ENCODE data around the gene PSD4.

PSD4 gene

DNA sequence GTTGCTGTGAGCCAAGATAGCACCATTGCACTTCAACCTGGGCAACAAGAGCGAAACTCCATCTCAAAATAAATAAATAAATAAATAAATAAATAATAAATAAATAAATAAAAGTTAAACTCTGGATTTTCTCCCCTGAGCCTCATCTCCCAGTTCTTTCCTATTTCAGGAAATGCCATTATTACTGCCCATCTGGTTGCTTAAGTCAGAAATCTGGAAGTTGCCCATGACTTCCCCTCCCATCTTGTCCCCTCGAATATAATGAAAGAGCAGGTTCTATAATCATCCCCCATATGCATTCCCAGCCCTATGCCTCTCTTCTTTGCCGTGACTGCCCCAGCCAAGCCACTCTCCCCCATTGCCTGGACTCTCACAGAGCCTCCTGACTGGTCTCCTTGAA lies 4.2 kb upstream of the PSD4 start:
- no peak for DNase-seq

DNA sequence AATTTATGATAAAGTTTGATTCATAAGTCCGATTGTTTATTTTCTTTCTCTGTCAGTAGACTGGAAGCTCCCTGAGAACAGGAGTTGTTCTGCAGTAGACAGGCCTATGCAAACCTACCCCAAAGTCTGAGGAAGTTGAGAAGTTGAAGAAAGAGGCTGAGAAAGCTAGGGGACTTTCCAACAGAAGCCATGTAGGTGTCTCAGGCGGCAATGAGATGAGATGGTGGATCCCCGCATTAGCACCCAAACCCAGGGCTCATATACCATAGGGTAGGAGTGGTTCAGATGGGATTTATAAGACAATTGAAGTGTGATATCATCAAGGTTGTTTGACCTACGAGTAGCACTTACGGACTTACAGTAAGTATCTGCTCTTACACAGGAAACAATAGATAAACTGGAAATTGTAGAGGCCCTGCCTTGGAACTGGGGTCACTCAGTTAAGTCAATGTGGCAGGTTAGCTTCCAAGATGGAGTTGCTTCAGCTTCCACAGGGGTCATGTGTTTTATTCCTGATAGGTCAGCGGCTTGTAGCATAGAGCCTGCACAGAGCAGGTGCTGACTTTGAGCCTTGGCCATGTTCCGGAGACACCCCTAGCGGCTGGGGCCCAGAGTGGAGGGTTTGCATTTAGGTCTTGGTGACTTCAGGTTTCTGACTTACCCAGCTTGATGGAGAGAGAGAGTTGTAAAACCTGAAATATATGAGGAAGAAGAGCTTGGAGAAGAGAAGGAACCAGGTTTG lies 2.3 kb upstream of the PSD4 start:
- DNase-seq: no peak

DNA sequence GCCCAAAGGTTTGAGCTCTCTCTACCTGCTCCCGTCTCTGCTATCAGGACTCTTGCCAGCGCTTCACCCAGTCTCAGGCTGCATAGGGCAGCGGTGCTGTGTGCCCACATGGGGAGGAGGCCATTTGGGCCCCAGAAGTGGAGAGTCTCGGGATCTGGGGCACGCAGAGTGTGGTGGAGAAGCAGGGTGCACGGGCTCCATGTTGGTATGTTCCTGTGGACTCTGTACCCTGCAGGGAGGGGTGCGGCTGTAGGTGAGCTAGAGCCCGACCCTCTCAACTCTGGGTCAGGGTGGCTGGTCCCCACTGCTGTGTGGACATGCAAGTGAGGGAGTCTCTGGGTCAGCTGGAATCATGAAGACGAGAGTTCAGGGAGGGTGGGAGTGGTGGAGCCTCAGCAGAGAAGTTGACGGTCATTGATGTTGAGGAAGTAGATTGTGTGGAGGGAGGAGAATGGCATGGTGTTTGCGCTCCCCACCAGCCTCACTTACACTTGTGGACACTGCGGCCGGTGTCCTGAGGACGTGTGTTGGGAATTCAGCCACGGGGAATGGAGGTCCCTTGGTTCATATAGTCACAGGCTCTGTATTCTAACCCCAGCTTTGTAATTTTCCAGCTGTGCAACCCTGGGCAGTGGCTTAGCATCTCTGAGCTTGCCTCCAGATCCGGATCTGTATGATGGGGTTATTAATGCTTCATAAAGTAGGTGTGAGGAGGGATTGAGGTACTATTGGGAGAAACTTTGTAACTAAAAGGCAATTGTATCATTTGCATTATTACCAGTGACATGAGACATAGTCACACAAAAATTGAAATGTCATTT lies 840 bp upstream of the PSD4 start:
- DNase-seq: no peak

DNA sequence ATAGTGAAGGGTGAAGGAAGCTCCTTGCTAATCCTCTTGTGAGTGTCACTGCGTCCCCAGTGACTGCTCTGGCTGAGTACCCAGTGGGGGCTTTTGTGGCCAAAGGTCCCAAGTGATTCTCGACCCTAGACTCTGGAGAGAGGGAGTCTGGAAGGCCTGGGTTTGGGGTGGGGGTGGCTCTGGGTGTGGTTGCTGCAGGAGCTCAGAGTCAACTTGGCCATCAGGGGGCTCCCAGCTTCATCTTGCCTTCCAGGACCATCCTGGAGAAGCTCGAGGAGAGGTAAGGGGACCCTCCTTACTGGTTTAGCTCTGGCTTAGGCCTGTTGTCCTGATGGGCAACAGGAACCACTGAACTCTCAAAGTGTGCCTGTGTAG lies 592 bp downstream of the PSD4 start:
- no peak for DNase-seq

DNA sequence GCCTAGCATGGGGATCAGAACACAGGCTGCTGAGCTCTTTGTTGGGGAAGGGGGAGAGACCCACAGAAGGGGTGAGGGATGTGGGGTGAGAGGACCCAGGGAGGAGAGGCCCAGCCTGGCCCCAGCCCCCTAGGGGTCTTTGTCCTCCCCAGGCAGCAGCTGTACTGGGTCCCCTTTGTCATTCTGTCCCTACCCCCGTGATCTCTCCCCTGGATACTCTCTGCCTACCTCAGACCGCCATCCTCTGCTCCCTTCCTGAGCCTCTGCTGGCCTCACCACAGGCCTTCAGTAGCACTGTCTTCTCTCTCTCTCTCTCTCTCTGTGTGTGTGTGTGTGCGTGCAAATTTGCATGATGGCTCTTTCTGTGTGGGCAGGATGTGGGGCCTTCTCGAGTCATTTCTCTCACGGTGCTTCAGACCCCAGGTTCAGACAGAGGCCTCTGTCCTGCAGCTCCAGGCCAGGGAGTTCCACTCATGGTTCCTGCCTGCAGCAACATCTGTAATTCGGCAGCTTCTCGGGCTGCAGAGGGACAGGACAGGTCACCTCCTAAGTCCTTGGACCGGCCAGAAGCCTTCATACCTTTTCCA lies 1.4 kb downstream of the PSD4 start:
- DNase-seq: no peak

DNA sequence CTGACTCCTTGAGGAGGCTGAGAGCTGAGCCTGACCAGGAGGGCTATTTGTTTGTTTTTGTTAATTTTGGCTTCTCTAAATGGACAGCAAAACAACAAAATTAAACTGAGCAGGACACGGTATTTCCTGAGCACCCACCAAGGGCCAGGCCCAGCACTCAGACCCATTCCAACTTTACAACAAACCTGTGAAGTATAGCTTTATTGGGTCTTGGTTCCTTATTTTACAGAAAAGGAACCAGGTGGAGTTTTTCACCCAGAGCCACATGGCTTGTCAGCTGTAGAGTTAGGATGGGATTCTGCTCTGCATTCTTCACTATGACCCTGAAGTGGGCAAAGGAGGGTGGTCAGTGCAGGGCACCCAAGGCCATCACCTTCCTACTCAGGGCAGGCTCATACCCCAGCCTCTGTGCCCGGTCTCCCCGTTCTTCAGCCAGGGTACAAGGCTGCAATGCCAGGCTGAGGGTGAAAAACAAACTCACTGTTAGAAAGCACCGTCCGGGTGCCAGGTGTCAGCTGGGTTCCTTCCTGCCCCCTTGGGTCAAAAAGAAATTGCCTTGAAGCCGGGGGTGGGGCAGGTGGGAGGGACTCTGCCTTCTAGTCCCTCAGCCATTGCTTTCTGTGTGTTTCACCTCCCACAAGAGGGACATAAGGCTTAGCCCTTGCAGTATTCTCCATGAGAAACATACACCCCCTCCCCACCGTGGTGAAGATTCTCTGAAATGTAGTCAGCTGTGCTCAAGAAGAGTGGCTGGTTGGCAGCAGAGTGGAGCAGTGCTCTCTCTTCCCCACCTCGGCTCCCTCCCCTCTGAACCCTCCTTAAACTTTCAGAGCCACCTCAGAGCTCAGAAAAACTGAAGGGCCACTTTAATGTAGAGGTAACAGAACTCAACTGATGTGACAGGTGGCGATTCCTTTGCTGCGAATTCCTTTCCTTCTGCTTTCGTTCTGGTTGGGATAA lies 2.2 kb downstream of the PSD4 start:
- DNase-seq: no peak

DNA sequence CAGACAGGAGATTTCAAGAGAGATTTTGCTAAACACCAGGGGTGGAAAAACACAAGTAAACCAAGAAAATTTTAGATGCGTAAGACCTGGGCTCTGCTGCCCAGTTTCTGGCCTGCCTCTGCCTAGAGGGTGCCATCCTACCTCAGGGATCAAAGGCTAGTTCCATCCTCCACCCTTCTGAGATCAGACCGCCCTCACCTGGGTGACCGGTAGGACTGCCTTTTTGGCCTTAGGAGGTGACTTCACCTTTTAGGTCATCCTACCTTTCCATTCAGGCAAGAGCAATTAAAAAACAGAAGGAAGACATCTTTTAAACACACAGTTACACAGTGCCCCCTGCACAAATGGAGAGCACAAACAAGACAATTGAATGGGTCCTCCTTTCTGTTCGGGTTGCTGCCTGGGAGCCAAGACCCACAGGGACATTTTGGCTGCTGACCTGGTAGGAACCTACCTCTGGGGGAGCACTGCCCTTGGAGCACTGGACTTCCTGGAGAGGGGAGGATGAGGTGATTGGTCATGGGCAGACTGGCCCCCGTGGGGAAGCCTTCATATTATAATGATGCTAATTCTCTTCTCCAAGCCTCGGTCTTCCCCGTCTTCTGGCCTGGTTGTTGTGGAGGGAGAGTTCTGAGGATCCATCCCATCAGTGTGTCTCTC lies 3.1 kb downstream of the PSD4 start:
- DNase-seq: no peak

DNA sequence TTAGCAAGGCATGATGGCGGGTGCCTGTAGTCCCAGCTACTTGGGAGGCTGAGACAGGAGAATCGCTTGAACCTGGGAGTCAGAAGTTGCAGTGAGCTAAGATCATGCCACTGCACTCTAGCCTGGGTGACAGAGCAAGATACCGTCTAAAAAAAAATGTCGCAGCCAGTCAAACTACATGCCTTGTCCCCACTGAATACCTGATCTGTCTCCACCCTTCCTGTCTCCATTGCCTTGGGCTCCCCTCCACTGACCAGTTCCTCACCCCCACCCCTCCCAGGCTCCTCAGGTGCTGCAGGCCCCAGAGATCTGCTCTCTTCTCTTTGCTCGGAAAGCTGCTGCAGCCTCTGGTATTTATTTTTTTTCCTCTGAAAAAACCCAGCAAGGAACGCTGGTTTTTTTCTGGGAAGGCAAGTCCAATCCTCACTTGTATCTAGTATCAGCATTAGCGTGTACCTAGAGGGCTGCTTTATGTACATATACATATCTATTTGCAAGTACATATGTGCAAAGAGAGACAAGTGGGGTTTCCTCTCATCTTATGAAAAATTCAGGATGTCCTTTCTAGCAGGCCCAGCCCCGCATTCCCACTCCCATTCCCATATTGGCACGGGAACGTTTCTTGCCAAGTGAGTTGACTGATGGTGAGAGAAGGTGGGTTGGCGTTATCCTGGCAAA lies 4.4 kb downstream of the PSD4 start:
- DNase-seq: no peak

DNA sequence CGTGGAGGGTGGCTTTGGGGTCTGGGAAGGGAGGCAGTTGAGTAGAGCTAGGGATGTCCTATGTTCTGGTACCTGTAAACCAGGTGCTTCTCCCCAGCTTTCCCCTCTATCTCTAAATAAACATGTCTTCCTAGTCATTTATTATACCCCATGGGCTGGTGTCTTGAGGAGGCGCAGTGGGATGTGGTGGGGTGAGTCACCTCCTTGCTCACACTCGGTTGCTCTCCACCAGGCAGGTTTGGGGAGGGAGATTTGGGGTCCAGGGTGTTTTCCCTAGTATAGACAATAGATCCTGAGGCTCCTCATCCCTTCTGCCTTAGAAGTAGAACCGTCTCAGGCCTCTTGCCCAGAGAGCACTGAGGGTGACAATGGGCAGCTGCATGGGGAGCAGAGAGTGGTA lies 5.1 kb downstream of the PSD4 start:
- DNase-seq: no peak

DNA sequence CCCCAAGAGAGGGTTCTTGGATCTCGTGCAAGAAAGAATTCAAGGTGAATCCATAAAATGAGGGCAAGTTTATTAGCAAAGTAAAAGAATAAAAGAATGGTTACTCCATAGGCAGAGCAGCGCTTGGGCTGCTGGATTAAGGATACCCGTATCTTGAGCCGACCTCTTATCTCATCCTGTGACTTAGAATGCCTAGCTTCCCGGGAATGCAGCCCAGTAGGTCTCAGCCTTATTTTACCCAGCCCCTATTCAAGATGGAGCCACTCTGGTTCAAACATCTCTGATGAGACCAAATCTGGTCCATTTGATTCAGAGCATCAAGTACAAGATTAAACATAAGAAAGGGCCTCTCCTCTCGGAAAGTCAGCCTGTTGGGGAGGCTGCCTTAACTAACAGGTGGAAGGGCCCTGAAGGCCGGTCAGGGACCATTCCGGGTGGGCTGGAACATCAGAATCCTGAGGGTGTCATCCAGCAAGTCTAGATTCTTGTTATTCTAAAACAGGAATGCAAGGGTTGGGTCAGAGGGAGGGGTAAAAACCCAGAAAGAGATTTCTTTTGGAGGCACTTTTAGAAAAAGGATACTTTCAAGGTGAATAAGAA lies 5.8 kb downstream of the PSD4 start:
- no peak for DNase-seq

DNA sequence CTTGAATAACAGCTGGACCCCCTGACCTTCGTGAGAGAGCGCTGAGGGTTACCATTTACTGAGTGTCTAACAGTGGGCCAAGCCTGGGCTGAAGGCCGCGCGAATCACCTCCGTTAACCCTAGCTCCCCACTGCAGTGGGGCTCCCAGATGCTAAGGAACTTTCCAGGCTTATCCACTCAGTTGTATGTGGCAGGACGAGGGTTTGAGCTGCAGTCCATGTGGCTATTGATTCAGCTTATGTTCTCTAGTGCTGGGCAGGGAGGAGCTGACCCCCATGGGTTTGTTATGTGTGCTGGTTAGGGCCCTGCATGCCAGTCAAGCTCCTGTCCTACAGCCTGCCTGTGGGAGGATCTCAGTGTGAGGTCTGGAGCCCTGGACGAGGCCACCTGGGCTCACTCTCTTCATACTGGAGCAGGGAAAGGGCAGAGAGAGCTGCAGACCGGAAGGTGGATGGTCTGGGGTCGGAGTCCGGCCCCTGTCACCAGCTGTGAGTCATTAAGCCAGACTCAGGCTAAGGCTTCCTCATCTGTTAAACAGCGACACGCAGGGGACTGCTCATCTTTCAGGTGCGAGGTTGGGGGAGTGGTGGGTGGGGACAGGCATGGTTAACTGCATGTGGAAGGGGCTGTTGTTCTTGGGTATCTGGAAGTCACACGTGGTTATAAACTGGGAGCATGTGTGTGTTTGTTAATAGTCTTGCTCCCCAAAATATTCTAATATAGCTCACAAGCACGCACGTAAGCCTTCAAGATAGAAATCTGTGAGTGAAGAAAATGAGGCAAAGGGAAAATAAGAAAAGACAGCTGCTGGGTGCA lies 6.6 kb downstream of the PSD4 start:
- no peak for DNase-seq

DNA sequence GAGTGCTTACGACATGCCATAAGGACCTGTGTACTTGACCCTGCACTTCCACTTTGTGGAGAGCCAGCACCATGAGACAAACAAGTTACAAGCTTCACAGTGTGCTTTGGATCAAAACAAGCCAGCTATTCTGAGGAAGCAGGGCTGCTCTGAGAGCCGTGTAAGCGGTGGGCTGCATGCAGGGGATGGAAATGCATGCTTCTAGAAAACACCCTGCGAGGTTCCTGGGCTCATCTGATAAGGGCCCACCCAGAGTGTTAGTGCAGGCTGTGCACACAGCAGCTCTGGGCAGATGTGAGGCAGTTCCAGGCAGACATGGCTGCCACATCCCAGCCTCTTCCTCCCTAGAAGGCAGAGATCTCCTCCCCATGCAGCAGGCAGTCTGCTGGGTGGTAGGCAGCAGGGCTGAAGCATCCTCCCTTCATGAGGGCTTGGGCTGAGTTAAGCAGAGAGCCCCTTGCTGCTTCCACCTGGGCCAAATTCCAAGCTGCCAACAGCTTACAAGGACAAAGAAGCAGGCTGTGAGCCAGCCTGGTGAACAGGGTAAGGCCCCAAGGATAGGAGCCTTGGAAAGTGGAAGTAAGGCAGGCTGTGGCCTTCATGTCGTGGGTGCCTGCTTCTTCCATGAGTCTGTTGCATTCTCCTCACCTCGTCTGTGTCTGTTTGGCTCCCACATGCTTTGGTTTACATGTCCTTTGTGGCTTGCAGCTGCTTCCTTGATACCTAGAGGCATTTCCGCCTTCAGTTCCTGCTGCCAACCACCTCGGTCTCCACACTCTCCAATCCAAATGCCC lies 7.7 kb downstream of the PSD4 start:
- DNase-seq: peak; percentile 67

DNA sequence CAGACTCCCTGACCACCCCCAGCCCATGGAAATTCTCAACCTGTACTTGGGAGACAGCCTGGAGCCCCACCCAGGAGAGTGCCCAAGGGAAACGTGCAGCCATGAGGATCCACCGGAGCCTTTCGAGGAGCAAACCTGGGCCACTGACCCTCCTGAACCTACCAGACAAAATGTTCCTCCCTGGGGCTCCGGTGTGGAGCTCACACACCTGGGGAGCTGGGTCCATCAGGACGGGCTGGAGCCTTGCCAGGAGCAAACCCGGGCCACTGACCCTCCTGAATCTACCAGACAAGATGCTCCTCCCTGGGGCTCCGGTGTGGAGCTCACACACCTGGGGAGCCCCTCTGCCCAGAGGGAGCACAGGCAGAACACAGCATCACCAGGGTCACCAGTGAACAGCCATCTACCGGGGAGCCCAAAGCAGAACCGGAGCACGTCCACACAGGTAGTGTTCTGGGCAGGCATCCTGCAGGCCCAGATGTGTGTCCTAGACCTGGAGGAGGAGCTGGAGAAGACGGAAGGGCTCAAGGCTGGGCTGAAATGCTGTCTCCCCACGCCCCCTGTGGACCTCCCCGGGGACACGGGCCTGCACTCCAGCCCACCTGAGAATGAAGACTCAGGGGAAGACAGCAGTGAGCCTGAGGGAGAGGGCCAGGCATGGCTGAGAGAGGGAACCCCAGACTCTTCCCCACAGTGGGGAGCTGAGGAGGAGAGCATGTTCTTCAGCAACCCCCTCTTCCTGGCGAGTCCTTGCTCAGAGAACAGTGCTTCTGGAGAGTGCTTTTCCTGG lies 8.9 kb downstream of the PSD4 start:
- DNase-seq: no peak

DNA sequence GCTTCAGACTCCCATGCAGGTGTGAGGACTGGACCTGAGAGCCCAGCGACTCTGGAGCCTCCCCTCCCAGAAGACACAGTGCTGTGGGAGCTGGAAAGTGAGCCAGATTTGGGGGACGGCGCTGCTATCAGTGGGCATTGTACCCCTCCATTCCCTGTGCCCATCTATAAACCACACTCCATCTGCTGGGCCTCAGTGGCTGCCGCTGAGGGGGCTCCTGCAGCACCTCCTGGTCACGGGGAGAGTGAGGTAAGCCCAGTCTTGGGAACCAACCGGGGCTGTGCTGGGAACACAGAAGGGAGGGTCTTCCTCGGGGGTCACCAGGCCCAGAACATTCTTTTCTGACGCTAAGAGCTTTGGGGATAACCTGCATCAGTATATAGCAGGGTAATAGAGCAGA lies 9.5 kb downstream of the PSD4 start:
- DNase-seq: no peak

DNA sequence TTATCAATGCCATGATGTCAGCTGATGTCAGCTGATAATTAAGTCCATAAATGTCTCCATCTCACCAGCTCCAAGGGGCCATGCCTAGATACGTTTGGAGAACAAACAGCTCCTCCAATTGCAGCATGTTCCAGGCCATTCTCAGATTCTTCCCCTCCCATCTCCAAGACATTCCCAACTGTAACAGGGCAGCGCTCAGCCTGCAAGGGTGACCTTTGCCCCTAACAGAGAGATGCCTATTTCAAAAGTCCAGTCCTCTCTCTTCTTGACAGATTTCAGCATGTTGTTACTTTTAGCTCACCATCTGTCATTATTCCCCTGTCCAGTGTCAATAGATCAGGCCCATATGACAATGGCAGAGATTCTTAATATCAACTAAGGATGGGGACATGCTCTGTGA lies 9.9 kb downstream of the PSD4 start:
- DNase-seq: no peak

DNA sequence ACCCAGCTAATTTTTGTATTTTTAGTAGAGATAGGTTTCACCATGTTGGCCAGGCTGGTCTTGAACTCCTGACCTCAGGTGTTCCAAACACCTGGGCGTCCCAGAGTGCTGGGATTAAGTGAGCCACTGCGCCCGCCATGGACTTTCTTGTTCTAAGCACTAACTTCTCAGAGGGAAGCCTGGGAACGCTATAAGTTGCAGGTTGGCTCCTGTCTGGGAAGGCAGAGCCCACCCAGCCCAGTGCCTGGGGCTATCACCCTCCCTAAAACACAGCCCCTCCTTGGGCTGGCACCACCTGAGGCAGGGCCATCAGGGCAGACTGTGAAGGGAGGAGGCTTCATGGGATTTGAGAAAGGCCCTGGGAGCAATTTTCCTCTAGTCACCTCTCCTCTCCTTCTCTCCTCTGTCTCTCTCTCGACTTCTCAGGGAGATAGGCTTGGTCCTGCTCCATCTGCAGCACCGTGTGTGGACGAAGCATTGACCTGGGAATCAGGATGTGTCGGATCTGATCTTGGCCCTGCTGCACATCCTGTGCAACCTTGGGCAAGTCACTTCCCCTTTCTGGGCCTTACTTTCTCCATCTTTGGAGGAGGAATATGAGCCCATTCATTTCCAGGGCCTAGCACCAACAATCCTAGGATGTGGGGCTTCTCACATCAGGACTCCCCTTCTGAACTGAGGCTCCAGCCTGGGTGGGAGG lies 10.9 kb downstream of the PSD4 start:
- no peak for DNase-seq

DNA sequence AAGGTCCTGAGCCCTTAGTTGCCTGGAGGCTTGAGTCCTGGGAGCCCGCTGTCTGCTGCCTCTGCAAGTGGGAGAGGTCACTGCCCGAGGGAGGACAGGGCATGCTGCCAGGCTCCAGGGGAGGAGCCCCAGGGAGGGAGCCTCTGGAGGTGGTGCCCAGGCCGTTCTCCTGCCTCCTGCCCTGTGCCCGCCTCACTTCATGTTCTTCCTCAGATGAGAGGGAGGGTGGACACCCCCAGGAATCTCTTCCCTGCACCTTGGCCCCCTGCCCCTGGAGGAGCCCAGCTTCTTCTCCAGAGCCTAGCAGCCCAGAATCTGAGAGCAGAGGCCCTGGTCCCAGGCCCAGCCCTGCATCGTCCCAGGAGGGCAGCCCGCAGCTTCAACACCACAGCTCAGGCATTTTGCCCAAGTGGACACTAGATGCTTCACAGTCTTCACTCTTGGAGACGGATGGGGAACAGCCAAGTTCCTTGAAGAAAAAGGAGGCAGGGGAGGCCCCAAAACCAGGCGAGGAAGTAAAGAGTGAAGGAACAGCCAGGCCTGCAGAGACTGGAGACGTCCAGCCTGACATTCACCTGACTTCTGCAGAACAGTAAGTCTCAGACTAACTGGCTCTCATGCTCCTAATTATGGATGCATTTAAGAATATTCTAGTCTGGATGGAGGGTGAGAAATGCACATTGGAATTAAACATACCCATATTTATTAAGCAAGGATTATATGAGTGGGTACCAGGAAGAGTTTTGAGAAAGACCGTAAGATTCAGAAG lies 12.1 kb downstream of the PSD4 start:
- DNase-seq: no peak

All from GDM1 (cell line).